GM21576 (cell line): ENCODE data around the gene MUL1.

Experiments used
- ATAC-seq: cut with Tn5 transposase; IDR thresholded peaks from one replicate; pipeline ENCODE4 v1.9.1; 2021; ENCODE audit warnings: mild to moderate bottlenecking, moderate library complexity; ENCODE audit not compliant: unreplicated experiment

MUL1 gene, protein sequence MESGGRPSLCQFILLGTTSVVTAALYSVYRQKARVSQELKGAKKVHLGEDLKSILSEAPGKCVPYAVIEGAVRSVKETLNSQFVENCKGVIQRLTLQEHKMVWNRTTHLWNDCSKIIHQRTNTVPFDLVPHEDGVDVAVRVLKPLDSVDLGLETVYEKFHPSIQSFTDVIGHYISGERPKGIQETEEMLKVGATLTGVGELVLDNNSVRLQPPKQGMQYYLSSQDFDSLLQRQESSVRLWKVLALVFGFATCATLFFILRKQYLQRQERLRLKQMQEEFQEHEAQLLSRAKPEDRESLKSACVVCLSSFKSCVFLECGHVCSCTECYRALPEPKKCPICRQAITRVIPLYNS

DNA sequence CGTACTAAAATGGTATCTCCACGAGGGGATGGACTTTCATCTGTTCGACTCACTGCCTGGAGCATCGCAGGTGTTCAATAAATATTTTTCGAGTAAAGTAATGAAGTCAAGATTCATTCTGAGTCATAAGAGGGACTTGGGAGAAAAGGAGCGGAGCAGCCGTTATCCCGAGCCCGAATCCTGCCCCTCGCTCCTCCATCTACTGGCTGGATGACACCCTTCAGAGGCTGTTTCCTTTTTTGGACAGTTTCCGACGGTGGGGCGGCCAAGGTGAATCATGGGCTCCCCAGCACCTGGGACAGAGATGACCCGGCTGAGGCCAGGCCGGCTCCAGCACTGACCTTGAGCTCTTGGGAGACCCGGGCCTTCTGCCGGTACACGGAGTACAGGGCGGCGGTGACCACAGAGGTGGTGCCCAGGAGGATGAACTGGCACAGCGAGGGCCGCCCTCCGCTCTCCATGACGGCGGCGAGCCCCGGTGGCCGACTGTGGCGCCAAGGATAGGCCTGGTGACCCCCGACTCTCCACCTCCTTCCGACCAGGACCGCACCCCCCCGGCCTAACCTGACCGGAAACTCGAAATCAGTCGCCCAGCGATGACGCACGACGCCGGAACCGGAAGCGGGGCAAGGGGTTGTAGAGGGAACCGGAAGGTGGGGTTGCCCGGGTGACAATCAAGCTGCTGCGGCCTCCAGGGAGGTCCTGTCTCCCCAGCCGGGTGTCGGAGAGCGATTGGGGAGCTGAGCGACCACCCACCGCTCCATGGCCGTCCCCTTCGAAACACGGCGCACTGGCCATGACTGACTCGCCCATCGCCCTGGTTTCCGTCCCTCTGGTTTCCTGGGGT lies at the start of gene MUL1:
Gene MUL1 (minus strand): TSS at position 588 of the 847 bp plus-strand sequence. CDS start 127 bp downstream, at position 461.
- ATAC-seq: peak; percentile 91

DNA sequence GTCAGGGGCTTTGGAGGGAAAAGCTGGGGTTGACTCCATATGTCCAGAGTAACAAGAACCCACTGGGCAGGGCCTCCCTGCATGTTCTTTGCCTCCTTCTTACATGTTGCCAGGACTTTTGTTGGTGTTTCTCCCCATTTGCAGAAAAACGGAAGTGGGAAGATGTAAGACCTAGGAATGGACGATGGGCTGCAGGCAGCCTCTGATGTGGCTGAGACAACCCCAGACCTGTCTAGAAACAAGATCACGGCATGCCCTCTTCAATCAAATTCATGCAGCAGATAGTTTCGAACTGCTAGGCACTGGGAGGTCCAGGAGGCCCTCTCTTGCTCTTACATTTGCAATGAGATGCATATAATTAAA lies 47.8 kb upstream of the MUL1 start:
- ATAC-seq: no peak

DNA sequence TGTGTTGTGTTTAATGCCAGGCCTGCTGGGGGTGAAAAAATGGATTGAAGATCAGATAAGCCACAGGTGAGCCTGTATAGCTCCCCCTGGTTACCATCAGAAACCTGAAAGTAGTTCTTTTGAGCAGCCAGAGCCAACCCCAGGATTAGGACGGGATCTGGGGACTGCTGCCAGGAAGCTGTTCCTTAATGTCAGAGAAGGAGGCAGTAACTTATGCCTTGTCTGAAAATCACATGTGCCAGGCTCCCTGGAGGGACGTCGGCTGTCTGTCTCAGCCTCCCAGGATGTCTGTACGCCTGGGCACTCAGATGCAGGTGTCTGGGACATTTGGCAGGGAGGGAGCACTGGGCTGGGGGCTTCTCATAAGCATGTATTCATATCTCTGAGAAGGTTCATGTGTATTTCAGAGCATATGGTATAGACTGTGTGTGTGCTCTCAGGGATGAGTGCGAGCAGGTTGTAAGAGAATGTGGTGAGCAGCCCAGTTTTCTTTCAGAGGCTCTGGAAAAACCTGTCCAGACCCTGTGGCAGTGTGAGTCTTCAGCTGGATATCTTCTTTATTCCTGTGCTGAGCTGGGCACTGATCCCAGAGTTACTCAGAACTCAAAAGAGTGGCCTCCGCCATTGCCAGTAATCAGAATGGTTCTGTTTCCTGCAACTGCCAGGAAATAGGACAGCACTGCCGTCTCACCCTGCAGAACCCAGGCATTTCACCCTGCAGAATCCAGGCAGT lies 47.2 kb upstream of the MUL1 start:
- ATAC-seq: no peak

DNA sequence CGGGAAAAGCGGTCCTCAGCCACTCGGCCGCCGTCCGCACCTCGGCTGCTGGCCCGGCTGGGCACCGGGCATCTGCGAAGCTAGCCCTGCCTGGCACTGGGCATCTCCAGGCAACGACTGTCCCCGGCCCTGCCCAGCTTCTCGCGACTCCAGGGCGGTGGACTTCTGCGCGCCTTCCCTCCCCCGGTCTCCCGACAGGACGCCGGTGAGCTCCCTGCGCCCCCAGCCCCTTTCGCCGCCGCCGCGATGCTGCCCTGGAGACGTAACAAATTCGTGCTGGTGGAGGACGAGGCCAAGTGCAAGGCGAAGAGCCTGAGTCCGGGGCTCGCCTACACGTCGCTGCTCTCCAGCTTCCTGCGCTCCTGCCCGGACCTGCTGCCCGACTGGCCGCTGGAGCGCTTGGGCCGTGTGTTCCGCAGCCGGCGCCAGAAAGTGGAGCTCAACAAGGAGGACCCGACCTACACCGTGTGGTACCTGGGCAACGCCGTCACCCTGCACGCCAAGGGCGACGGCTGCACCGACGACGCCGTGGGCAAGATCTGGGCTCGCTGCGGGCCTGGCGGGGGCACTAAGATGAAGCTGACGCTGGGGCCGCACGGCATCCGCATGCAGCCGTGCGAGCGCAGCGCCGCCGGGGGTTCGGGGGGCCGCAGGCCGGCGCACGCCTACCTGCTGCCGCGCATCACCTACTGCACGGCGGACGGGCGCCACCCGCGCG lies 44.9 kb upstream of the MUL1 start:
- no peak for ATAC-seq

DNA sequence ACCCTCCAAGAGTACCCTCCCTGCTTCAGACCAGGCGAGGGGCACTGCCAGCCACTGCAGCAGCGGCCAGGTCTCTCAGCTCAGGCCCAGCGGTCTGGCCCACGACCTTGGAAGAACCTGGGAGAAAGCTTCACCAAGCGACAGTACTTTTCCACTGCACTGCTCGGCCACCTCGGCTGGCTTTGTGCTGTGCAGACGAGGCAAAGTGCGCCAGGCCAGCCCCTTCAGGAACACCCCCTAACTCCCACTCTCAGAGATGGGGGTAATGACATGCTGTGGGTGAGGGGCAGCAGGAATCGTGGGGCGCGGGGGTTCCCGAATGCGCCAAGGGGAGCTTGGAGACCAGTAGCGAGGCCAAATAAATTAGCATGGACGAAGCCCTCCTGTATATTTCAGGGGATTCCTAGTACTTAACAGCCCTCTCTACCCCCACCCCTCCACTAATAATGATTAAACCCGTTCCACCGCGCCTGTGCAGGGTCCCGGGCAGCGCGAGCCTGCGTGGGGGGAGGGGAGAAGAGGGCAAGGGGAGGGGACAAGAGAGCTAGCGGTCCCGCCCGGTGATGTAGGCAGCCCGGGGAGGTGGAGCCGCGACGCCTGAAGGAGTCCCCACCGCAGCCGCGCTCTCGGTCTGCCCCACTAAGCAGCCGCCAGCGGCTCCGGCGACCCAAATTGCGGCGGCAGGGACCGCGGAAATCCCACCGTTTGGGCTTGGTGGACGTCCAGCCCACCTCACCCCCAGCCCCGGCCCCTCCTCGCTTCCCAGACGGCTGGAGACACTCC lies 44.2 kb upstream of the MUL1 start, which contains the start of gene FAM43B:
Gene FAM43B (plus strand): TSS at position 629 of the 783 bp plus-strand sequence. CDS start 401 bp downstream, outside the sequence.
- ATAC-seq: no peak

DNA sequence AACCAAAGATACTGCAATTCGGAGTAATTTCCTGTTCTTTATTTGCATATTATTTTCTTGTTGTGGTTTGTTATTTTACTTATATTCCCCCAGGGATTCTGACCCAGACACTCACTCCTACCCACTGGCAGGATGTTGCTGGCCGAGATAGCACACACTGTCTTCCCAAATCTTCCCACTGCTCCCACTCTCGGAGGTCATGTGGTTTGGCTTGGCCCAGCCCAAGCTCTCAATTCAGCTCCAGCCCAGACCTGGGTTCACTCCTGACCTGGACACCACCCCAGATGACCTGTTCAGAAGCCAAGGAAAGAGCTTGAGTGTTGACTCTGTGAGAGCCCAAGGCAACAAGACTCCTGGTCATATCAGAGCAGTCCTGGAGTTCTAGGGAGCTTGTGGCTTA lies 43.2 kb upstream of the MUL1 start:
- no peak for ATAC-seq

DNA sequence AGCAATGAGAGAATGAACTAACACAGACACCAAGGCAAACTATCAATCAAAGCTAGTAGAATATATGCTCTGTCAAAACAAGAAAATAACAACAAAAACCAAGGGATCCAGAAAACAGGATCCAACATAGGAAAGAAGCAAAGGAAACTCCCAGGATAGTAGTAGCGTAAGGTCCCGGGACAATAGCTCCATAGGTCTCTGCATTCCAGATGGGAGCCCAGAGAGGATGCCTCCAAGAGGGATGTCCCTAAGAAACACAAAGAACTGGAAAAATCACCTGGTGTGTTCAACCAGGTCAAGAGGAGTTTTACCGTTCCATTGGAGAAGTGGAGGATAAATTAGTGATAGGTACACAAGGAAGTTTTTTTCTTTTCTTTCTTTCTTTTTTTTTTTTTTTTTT lies 38.7 kb upstream of the MUL1 start:
- no peak for ATAC-seq

DNA sequence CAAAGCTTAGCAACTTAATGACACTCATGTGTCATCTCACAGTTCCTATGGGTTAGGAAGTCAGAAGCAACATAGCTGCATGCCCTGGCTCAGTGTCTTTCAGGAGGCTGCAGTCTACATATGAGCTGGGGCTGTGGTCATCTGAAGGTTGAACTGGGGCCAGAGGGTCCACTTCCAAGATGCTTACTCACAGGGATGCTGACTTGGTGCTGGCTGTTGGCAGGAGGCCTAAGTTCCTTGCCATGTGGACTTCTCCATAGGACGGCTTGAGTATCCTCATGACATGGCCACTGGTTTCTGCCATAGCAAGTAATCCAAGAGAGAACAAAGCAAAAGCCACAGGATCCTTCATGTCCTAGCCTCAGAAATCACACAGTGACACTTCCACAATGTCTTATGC lies 32.3 kb upstream of the MUL1 start:
- ATAC-seq: no peak

DNA sequence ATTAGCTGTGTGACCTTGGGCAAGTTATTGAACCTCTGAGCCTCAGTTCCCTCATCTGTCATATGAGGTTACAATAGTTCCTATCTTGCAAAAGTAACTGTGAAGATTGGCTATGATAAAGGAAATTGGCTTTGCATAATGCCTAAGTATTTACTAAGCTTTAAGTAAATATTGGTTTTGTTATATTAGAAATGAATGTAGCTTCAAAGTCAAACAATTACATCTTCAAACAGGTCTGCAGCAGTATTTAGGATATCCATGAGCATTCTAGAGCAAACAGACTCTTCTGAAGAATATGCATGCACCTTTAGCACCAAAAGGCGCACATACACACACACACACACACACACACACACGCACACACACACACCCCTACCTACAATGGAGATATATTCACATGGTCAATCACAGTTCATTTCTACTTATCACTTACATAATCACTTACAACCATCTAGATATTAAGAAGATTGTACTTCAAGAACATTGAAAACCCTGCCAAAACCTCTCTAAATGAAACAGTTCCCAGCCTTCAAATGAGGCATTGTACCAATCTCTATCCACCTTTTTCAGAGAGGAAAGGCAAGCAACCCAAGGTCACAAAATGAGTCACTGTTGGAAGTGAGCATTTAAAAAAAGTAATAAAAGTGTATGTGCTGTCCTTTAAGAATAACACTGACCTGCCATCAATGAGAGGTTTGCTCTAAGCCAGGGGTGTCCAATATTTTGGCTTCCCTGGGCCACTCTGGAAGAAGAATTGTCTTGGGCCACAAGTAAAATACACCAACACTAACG lies 31.0 kb upstream of the MUL1 start:
- no peak for ATAC-seq

DNA sequence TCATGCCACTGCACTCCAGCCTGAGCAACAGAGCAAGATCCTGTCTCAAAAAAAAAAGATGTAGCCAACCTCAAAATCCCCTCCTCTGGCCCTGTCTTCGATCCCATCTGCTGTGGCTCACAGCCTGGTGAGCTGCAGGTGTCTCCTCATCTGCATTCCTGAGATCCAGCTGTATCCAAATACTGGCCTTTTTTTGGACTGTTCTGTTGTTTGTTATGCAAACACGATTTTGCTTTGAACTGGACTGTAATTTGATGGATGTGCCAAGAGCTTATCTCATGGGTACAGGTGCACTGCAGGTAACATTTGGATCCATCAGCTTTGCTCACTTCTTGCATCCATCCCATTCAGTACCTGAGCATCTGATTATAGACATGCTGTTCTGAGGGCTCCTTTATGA lies 30.3 kb upstream of the MUL1 start:
- no peak for ATAC-seq

DNA sequence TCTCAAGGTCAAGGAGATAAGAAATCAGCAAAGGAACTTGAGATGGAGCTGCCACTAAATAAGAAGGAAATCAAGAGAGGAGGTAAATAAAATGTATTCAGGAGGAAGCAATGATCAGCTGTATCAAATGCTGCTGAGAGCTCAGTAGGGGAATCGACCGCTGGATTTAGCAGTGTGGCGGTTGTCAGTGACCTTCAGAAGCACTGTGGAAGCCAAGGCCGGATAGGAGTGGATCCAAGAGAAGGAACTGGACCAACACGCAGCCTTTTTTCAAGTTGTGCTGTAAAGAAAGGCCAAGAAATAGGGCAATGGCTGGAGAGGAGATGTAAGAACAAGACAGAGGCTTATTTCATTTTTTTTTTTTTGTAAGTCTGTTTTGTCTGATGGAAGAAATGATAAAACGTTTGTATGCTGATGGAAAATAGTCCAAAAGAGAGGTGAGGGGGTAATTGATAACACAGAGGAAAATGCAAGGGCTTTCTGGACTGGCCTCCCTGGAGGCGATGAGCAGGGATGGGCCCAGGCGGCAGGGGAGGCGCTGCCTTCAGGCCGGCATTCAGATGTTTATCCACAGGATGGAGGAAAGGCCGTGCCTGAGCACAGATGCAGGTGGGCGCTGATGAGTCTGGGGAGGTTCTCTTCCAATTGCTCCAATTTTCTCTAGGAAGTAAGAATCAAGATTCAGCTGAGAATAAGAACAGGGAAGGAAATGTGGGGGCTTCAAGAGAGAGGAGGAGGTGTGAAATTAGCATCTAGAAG lies 26.9 kb upstream of the MUL1 start:
- ATAC-seq: no peak

DNA sequence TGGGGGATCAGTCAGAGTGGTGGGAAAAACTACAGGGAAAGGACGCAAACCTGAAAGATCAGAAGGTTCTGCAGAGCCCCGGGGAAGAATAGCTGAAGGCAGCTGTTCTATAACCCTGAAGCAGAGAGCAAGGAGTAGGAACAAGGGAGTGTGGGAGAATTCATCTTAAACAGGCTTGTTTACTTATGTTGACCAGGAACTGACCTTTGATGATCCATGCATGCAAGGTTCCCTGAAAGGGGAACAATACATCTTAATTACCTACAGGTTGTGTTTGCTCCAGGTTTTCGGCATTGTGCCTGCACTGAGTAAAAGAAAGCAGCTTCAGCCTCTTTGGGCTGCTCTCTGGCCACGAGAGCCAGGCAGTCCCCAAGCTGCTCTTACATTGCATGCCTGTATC lies 25.7 kb upstream of the MUL1 start:
- ATAC-seq: no peak

DNA sequence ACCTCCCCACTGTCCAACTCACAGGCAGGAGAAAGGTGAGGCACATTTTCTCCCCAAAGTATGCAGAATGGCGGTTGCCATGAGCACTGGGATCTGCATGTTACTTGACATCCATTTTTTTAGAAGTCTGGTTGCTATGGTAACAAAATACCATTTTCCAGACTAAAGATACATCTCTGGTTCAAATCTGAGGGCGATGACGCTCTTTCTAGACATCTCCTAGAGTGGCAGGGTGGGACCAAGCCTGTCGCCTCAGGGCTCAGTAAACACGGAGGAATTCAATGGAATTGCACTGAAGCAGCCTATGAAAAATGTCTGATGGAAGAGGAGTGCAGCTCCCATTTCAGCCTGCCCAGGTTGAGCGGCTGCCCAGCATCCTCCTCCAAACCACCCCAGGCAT lies 22.9 kb upstream of the MUL1 start:
- ATAC-seq: no peak

DNA sequence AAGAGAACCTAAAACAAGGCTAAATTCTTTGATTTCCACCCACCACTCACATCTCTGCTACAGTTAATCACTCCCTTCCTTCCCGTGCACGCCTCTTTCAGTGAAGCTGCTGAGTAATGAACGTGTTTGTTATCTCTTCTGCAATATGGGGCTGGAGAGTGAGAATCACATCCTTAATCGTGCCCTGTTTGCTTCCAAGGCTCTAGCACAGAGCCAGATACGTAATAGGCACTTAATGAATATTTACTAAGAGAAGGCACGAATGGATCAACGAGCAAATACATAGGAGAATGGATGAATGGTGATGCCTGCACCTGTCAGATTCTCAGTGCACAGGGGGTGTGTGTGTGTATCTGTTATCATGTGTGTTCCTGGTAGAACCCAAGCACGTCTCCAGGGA lies 22.4 kb upstream of the MUL1 start:
- no peak for ATAC-seq

DNA sequence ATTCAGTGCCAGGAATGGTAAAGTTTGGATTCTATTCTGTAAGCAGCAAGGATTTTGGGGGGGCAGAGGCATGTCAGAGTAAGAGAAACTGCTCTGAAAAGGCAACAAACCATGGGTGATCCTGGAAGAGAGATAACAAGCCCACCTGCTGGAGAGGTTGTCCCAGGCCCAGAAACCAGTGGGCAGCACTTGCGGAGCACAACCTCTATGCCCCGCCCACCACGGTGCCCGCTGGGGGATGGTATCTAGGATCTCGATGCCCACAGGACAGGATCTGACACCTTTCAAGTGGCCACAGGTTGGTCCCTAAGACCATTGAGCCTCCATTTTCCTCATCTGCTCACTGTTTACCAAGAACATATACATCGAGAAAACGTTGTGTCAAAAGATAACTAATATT lies 20.3 kb upstream of the MUL1 start:
- no peak for ATAC-seq

DNA sequence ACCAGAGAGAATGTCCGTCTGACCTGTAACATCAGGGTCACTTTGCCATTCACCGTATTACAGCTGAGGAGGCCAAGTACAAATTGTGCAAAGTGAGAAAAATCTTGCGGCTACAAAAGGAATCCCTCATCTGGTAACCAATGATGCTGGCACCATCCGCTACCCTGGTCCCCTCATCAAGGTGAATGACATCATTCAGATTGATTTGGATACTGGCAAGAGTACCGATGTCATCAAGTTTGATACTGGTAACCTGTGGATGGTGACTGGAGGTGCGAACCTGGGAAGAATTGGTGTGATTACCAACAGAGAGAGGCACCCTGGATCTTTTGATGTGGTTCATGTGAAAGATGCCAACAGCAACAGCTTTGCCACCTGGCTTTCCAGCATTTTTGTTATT lies 18.3 kb upstream of the MUL1 start:
- no peak for ATAC-seq

DNA sequence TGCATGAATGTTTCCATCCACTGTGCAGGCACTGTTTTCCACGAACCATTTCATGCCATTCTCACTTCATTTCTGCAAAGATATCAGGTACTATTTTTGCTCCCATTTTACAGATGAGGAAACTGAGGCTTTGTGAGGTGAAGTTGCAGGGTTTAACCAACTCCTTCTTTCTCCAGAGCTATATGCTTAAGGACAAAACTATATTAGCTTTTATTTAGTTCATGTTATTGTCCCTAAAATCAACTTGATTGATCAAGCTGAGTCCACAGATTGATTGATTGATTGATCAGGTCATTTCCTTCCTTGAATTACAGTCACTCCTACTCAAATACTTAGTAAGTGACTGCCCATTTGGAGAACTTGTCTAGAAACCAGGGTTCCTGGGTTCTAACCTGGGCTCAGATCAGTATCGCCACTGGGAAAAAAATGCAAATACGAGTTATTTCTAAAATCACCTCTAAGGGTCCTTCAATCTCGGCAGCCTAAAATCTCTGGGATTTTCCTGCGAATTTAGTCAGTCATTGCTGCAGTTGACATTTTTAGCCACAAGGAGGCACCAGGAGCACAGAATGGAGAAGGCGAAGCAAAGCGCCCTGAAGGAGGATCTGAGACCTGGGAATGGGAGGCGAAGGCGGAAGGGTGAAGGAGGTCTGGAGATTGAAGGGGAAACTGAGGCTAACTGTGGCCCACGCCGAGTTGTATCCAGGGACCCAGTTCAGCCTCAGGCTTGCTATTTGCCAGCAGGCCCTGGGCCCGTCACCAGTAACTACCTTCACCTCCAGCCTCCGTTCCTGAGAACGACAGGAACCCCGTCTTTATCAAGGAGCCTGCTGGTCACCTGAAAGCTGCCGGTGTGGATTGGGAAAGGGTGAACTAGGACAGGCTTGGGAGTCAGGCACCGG lies 14.3 kb upstream of the MUL1 start:
- no peak for ATAC-seq
